ENCODE data around the gene CDC14B.
"Not testable (repeated sequence)": the region's sequence is repeated elsewhere in the genome, so short reads cannot be mapped to it uniquely, and the experiment has no call there.

CDC14B gene

DNA sequence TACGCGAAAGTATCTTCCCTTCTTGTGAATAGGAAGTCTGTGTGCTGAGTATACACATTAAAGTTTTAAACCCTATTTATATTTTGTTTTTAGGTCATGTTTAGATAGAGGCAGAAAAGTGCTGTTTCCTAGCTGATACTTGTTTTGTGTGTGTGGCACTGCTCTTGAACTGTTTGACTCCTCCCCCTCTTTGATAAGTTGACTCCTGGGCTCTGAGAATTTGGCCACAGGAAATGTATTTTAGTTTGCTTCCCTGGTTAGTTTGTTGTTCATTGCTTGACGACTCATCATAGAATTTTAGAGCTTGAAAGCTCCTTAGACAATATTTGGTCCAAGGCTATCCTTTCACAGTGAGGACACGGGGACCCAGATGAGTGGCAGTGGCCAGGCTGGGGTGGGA lies 2.0 kb upstream of the CDC14B start:
- no peak for DNase-seq

GRCh38 chr9:96620832-96621269 lies 1.2 kb upstream of the CDC14B start:
- DNase-seq, result no peak

- no peak for DNase-seq
Measured at GRCh38 chr9:96620181-96620514, 505 bp upstream of the CDC14B start.

- DNase-seq, result no peak
Measured at GRCh38 chr9:96619124-96619465, 548 bp downstream of the CDC14B start.

GRCh38 chr9:96618209-96619123 lies 1.2 kb downstream of the CDC14B start:
- DNase-seq, result no peak

DNA sequence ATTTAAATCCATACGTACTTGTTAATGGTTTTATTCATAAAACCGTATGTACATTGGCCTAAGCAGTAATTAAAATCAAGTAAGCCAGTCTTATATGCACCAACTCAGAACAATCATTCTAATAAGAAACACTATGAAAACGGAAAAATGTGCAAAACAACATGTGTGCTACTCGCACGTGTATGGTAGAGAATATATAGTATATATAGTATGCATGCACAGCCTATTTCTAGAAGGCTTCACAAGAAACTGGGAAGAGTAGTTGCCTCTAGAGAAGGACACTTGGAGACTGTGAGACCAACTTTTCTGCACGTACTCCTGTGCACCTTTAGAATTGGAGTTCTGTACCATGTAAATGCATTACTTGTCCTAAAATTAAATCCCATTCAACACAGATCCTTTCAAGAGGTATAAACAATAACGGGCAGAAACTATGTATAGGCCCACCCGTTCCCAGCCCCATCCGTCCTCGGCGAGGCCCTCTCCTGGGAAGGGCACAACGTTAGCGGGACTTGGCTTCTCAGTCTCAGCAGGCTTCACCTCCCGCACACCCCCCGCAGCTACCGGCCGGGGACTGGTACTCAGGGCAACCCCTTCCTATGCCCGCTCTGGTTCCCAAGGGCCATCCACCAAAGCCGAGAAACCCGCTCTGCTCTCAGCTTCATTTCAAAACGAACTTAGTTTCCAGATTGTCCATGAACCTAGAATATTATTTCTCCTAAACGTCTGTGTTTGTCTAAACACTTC lies 2.0 kb downstream of the CDC14B start:
- no peak for DNase-seq

- no peak for DNase-seq
Measured at GRCh38 chr9:96616817-96617438, 2.7 kb downstream of the CDC14B start.

DNA sequence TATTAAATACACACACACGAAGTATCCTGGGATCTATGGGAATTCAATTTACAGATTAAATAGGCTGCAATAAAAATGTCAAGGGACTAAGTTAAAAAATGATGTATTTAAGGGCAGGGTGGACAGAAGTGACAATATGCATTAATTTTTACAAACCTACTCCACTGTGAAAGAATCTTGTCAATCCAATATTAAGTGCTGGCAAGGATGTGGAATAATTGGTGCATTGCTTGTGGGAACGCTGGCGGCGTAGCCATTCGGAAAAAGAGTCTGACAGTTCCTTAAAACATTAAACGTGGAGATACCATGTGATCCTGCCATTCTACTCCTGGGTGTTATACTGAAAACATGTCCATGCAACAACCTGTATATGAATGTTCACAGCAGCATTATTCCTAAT lies 4.2 kb downstream of the CDC14B start:
- DNase-seq, result no peak

DNA sequence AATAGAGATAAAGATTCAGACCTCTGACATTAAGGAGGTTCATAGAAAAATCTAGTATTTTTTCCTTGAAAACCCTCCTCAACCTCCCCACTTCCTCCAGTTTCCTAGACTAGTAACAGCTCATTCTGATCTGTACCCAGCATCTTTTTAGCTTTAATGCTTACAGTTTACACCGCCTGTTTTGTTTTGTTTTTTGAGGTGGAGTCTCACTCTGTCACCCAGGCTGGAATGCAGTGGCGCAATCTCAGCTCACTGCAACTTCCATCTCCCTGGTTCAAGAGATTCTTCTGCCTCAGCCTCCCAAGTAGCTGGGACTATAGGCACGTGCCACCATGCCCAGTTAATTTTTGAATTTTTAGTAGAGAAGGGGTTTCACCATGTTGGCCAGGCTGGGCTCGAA lies 5.0 kb downstream of the CDC14B start:
- not testable (repeated sequence) for DNase-seq

GRCh38 chr9:96612966-96613589 lies 6.6 kb downstream of the CDC14B start:
- DNase-seq, result no peak

DNA sequence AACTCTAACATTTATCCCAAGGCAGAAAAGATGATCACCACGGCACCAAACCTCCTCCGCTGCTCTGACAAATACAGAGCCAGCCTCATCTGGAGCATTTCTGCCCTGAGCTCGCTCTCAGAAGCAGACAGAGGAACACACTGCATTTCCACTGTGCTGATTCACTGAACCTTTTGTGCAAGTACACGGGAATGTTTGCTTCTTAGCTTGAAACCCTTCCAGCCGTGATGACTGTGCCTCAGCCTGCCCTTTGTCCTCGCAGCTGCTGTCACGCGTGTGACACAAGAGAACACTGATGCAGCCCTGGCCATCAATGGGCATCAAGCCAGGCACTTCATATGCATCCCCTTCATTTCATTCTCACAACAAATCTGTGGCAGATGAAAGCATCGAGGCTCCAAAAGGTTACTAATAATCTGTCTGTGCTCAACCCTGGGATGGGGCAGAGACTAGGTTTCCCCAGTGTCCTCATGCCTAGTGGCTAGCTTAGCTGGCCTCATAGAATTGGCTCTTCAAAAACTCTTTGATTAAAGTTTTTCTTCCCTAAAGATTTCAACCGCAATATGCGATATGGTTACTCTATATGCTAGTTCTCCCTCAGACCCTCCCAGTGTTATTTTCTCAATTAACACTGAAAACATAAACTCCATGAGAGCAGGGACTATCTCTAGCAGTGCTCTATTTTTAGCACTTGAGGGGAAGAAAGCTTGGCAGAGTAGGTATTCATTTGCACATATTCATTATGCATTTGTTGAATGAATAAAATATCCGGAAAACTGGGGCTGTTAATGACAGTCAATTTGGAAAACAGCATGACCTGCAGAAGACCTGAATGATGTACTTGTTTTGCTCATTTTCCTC lies 7.3 kb downstream of the CDC14B start:
- no peak for DNase-seq

GRCh38 chr9:96611302-96611701 lies 8.3 kb downstream of the CDC14B start:
- no peak for DNase-seq

- no peak for DNase-seq
Measured at GRCh38 chr9:96609732-96610131, 9.9 kb downstream of the CDC14B start.

DNA sequence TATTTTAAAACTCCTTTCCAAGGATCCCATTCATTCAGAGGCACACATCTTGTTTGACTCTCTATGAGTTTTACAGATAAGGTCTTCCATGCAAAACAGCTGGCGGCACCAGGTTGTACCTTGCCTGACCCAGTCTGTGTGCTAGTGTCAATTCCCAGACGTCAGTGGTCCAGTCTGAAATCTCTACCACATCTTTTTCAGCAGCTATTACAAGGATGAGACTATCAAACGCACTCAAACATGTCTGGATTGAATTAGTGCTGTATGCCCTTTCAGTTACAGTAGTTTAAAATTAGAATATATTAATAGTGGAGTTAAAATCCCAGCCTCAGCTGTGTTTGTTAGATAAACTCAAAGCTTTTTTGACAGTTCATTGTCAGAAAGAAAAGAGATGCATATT lies 11.7 kb downstream of the CDC14B start:
- DNase-seq, result no peak

- DNase-seq, result no peak
Measured at GRCh38 chr9:96605328-96605727, 14.3 kb downstream of the CDC14B start.

DNA sequence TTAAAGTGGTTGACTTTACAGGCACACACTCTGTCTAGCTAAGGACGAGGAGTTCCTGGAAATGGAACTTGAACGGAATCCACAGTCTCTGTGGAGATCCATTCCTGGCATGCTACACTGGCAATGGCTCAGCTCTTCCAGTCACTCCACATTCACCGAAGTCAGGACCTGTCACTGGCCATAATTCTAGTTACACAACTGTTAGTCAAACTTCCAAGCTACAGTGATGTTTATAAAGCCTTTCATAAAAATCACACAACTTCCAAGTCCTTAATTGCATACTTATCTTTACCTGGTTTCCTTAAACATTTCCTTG lies 15.7 kb downstream of the CDC14B start:
- no peak for DNase-seq

DNA sequence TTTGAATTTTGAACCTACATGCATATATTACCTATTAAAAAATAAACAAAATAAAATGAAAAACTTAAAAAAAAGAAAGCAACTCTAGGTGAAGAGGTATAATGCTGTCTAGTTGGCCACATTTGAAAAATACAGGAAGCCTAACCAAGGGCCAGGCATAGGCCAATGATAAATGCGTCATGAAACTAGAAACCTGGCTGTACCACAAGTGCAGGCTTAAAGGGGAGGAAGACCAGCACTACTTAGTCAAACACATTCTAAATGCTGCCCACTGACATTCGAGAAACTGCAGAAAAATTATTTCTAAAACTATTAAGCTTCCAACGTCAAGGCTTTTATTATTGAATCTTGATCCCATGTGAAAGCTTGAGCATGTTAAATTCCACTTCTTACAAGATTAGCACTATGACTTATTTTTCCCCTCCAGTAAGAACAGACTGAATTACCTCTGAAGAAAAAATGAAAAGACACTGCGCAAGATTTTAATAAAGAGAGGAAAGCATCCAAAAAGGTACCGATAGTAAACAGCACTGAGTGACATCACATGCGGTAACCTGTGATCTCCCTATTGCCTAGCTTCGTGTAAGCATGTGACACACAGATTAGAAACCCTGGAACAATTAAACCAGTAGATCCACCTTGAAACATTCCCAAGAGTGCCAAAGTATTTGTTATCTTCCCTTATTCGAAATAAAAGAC lies 16.2 kb downstream of the CDC14B start:
- no peak for DNase-seq

DNA sequence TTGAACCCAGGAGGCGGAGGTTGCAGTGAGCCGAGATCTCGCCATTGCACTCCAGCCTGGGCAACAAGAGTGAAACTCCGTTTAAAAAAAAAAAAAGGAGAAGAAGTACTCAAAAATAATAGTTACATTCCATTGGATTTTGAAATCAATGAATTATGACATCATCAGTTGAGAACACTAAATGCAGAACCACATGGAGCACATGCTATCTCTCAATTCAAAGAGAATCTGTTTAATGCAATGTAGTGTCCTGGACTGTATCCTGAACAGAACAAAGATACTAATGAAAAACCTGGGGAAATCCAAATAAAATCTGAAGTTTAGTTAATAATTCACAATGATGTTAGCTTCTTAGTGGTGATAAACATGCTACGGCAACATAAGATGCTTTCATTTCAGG lies 20.3 kb downstream of the CDC14B start:
- DNase-seq, result no peak

- DNase-seq, result no peak
Measured at GRCh38 chr9:96596601-96597111, 23.0 kb downstream of the CDC14B start.

GRCh38 chr9:96587338-96588315 lies 32.0 kb downstream of the CDC14B start:
- DNase-seq, result no peak

DNA sequence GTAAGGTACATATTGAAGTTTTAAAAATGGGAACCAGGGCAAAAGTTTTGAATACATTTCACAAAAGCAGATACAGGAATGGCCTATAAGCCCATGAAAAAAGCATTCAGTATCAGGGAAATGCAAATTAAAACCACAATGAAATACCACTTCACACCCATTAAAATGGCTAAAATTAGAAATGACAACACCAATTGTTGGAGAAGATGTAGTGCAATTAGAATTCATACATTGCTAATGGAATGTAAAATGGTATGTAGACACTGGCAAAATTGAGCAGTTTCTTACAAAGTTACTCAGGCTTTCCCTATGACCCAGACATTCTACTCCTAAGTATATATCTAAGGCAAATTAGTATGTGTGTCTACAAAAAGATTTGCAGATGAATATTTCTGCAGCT lies 34.2 kb downstream of the CDC14B start:
- no peak for DNase-seq

Measured in NCI-H774 (cell line).